ENCODE data around the gene BRSK2.

BRSK2 gene

GRCh38 chr11:1468002-1468401 is 78.3 kb downstream of the BRSK2 start:
- TF ChIP-seq, protein P1, sequence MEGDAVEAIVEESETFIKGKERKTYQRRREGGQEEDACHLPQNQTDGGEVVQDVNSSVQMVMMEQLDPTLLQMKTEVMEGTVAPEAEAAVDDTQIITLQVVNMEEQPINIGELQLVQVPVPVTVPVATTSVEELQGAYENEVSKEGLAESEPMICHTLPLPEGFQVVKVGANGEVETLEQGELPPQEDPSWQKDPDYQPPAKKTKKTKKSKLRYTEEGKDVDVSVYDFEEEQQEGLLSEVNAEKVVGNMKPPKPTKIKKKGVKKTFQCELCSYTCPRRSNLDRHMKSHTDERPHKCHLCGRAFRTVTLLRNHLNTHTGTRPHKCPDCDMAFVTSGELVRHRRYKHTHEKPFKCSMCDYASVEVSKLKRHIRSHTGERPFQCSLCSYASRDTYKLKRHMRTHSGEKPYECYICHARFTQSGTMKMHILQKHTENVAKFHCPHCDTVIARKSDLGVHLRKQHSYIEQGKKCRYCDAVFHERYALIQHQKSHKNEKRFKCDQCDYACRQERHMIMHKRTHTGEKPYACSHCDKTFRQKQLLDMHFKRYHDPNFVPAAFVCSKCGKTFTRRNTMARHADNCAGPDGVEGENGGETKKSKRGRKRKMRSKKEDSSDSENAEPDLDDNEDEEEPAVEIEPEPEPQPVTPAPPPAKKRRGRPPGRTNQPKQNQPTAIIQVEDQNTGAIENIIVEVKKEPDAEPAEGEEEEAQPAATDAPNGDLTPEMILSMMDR (IDR thresholded peaks at IDR 0.05): no peak

DNA sequence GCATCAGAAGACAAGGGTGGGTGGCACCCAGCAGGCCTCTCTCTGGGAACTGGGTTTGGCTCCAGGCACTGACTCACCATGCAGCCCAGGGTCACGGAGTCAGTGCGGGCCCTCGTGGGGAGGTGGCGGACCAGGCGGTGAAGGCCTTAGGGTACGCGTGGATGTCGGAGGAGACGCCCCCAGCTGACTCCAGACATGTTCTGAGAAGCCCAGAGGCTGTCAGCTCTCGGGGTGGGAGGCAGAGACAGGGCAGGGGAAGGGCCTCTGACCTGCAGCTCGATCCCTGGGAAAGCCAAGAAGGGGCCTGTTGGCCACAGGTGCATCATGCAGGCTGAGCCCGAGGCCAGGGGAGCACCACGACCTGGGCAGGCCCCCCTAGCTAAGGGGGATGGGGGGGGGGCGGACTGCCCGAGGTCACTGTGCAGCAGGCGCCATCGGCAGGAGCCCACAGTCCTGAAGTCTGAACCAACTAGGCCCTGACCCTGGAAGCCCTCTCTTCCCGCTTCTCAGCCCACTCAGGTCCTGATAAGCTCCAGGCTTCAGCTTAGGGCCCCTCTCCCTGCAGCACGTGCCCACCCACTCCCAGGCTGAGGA is 78.8 kb downstream of the BRSK2 start:
- TF ChIP-seq, protein P1 (IDR thresholded peaks at IDR 0.05): no peak

GRCh38 chr11:1469287-1469910 is 79.7 kb downstream of the BRSK2 start:
- TF ChIP-seq, protein P1 (IDR thresholded peaks at IDR 0.05): no peak

DNA sequence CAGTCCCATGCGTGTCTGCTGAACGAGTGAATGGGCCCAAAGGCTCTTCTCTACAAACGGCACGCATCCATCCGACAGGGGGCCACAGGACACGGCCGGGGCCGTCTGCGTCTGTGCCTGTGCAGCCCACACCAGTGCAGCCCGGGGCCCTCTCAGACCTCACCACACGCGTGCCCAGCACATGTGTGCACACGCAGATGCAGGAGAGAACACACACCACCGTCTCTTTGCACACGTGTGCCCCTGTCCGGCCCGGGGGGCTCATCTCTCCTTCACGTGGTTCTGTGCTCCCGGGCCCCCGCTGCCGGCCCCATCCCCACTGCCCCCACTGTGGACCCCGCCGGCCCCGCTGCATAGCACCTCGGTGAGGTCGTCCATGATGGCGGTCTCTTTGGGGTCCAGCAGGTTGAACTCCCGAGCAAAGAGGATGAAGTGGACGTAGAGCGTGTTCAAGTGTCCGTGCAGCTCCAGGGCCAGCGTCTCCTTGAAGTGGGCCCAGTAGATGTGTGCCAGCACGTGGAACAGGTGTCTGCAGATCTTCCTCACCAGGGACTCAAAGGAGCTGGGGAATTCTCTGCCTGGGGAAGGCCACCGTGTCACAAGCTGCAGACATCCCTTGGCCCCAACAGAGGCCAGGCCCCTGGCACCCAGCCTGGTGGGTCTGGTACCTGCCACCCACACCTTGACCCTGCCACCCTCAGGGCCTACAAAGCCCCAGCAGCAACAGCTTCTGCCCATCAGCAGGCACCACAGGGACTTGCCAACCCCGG is 80.4 kb downstream of the BRSK2 start:
- TF ChIP-seq, protein P1 (IDR thresholded peaks at IDR 0.05): no peak

DNA sequence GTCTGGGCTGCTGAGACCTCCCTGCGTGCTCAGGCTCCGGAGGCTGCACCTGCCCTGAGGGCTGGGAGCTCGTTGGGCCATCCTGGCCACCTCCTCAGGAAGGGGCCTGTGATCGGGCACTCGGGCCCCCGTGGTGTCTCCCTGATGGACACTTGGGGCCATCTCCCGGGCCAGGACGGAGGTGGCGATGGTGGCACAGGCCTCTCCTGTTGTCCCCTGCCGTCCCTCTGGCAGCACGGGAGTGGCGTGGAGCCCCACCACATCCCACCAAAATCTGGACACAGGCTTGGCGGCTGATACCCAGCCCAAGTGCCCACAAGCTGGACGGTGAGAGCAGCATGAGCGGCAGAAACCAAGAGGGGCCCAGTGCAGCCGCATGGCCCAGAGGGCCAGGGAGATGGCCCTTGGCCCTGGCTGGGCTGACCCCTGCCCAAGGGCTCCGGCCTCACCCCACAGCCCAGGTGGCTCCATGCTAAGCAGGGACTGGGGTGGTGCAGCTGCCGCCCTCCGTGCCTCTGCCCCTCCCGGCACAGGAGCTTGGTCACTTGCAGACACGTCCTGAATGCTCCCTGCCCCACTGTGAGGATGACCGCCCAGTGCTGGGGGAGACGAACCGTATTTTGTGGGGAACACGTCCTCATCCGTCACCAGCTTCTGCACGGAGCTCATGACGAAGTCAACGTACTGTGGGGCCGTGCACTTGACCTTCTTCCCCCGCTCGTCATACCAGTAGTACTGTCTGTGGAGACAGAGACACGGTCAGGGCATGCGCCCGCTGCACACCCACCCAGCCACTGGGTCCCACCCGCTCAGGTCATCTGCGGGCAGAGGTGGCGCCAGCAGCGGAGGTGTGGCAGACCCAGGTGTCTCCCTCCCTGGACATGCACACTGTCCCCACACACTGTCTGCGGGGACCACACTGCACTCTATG is 81.2 kb downstream of the BRSK2 start:
- TF ChIP-seq, protein P1 (IDR thresholded peaks at IDR 0.05): no peak

DNA sequence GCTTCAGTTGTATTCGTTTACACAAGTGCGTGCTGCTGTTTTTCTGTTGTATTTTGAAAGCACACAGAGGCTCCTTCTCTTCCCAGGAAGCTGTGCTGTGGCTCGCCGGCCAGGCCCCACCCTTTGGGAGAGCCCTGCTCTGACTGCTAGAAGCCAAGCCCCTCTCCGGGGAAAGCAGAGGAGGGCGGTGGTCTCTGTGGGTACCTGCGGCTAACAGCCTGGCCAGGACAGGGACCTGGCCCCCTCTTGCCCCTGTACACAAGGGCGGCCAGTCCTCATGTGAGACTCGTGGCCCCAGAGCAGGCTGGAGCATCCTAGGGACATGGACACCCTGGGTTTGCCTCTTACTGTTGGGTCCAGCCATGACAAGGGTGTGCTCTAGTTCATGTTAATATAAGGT is 82.0 kb downstream of the BRSK2 start:
- TF ChIP-seq, protein P1 (IDR thresholded peaks at IDR 0.05): no peak
